HCT116 (cell line): Measurements from ENCODE around the gene CYP2C8. TPM values are rescaled to one million over a fixed set of nuclear protein-coding genes. Genes with fewer than 3 reads are reported as not detected.

Source experiments
- ATAC-seq: fragments of 200-7000 bp; cut with Tn5 transposase; 2 replicates; pipeline ENCODE4 v1.9.1; 2020; ENCODE audit warnings: mild to moderate bottlenecking, moderate library complexity
- BruUV-seq: library from RNA; stranded (reverse); fragments of 400-500 nt; replicated peaks from 2 replicates; lab custom pipeline; 2021; lab: Mats Ljungman, UMichigan
- CTCF ChIA-PET: fragments of 300-600 bp; sonication (Branson Sonifier 250); formaldehyde crosslinking; loops from one replicate; lab custom pipeline; 2021; ENCODE audit warnings: antibody characterized with exemption; lab: Charles Lee
- POLR2A ChIA-PET: fragments of 300-600, 350-600 bp; sonication (Branson Sonifier 250); formaldehyde crosslinking; loops from one replicate; lab custom pipeline; 2021; ENCODE audit warnings: antibody characterized with exemption; lab: Charles Lee
- RAD21 ChIA-PET, 2 experiments: fragments of 300-600 bp; sonication (Branson Sonifier 250); formaldehyde crosslinking; loops; one replicate each; lab custom pipeline; 2023; ENCODE audit warnings: low total read pairs in 2 of 2; ENCODE audit not compliant: uncharacterized antibody in 2 of 2, unreplicated experiment in 2 of 2, low non-redundant PET in 1 of 2; lab: Charles Lee
- DNase-seq: peaks from one replicate; pipeline ENCODE4 v3.0.0-alpha.2; 2010; ENCODE audit warnings: low read depth, low spot score
- H2AFZ ChIP-seq: fragments of 200-600 bp; shearing (Covaris generic), sonication (generic); 2 replicates; pipeline ENCODE4 v1.6.1; 2017; ENCODE audit warnings: low read depth, mixed run types, mixed read lengths, antibody characterized with exemption, low read length; ENCODE audit not compliant: poor library complexity, severe bottlenecking
- H3K27ac ChIP-seq: 2 replicates; pipeline ENCODE4 v1.5.1; 2012; ENCODE audit warnings: low read depth, low read length
- H3K27me3 ChIP-seq: fragments of 200-600 bp; sonication (generic); 2 replicates; pipeline ENCODE4 v1.6.1; 2016; ENCODE audit warnings: mixed run types, low read length, mixed read lengths; ENCODE audit not compliant: insufficient read depth
- H3K36me3 ChIP-seq, 2 experiments: fragments of 200-500 bp in 1 of 2; fragments of 200-600 bp in 1 of 2; sonication (Bioruptor generic) in 1 of 2; sonication (generic) in 1 of 2; 2 replicates each; pipeline versions ENCODE4 v1.5.1 to v1.6.1; 2014 to 2016; ENCODE audit warnings: low read length in 2 of 2, inconsistent platforms in 1 of 2, mixed read lengths in 1 of 2, mixed run types in 1 of 2; ENCODE audit not compliant: insufficient read depth in 2 of 2, control insufficient read depth in 1 of 2
- H3K4me1 ChIP-seq, 2 experiments: fragments of 200-600 bp in 1 of 2; sonication (generic) in 1 of 2; 2 replicates each; pipeline versions ENCODE4 v1.5.1 to v1.6.1; 2012 to 2017; ENCODE audit warnings: low read length in 2 of 2, inconsistent platforms in 1 of 2, mild to moderate bottlenecking in 1 of 2, mixed read lengths in 1 of 2, mixed run types in 1 of 2, moderate library complexity in 1 of 2; ENCODE audit not compliant: insufficient read depth in 2 of 2, control insufficient read depth in 1 of 2
- H3K4me2 ChIP-seq: fragments of 200-600 bp; sonication (generic); 2 replicates; pipeline ENCODE4 v1.6.1; 2017; ENCODE audit warnings: mixed run types, low read length, mixed read lengths
- H3K4me3 ChIP-seq, 2 experiments: fragments of 200-600 bp in 1 of 2; sonication (generic) in 1 of 2; replicated peaks in 1 of 2; 2 replicates each; pipeline ENCODE4 v1.5.1; 2011 to 2016; ENCODE audit warnings: low read length in 2 of 2, control low read depth in 1 of 2, low read depth in 1 of 2, mild to moderate bottlenecking in 1 of 2, mixed read lengths in 1 of 2, mixed run types in 1 of 2
- H3K79me2 ChIP-seq: fragments of 200-600 bp; sonication (generic); 2 replicates; pipeline ENCODE4 v1.6.1; 2017; ENCODE audit warnings: mild to moderate bottlenecking, mixed run types, low read length, moderate library complexity, mixed read lengths; ENCODE audit not compliant: insufficient read depth
- H3K9ac ChIP-seq: fragments of 200-600 bp; sonication (generic); 2 replicates; pipeline ENCODE4 v1.6.1; 2016; ENCODE audit warnings: low read length, mixed read lengths
- H3K9me2 ChIP-seq: fragments of 200-600 bp; sonication (generic), shearing (Covaris generic); 2 replicates; pipeline ENCODE4 v1.6.1; 2017; ENCODE audit warnings: mixed run types, mild to moderate bottlenecking, moderate library complexity; ENCODE audit not compliant: insufficient read depth
- H3K9me3 ChIP-seq, 2 experiments: fragments of 200-500 bp in 1 of 2; fragments of 200-600 bp in 1 of 2; sonication (Bioruptor generic) in 1 of 2; sonication (generic) in 1 of 2; 2 replicates each; pipeline ENCODE4 v1.6.1; 2014 to 2017; ENCODE audit warnings: low read length in 2 of 2, mixed read lengths in 2 of 2, inconsistent platforms in 1 of 2, low read depth in 1 of 2, mild to moderate bottlenecking in 1 of 2, mixed run types in 1 of 2, moderate library complexity in 1 of 2; ENCODE audit not compliant: control insufficient read depth in 1 of 2, insufficient read depth in 1 of 2
- H4K20me1 ChIP-seq: fragments of 200-600 bp; sonication (generic), shearing (Covaris generic); 2 replicates; pipeline ENCODE4 v1.6.1; 2017; ENCODE audit warnings: mixed run types, mild to moderate bottlenecking, moderate library complexity; ENCODE audit not compliant: insufficient read depth
- CBX3 ChIP-seq: IDR thresholded peaks from 2 replicates; pipeline ENCODE4 v1.6.1; 2012; ENCODE audit warnings: low read depth
- CEBPB ChIP-seq: IDR thresholded peaks from 2 replicates; pipeline ENCODE4 v1.6.1; 2012; ENCODE audit warnings: low read depth
- EZH2phosphoT487 ChIP-seq: fragments of 200-600 bp; IDR thresholded peaks from 2 replicates; pipeline ENCODE4 v1.6.1; 2018; ENCODE audit warnings: antibody characterized with exemption, borderline replicate concordance
- FOSL1 ChIP-seq: IDR thresholded peaks from 2 replicates; pipeline ENCODE4 v1.6.1; 2012; ENCODE audit warnings: low read depth
- JUND ChIP-seq: IDR thresholded peaks from 2 replicates; pipeline ENCODE4 v1.6.1; 2012
- POLR2AphosphoS5 ChIP-seq: IDR thresholded peaks from 2 replicates; pipeline ENCODE4 v1.6.1; 2011; ENCODE audit warnings: mild to moderate bottlenecking, low read depth, low read length, moderate library complexity
- SIN3A ChIP-seq: IDR thresholded peaks from 2 replicates; pipeline ENCODE4 v1.6.1; 2012; ENCODE audit warnings: low read depth
- SRF ChIP-seq: IDR thresholded peaks from 2 replicates; pipeline ENCODE4 v1.6.1; 2012; ENCODE audit warnings: low read depth
- TCF7L2 ChIP-seq: IDR thresholded peaks from 2 replicates; pipeline ENCODE4 v1.7.0; 2011; ENCODE audit warnings: borderline replicate concordance, inconsistent platforms; ENCODE audit not compliant: insufficient read depth, insufficient read length; ENCODE audit errors: extremely low read depth
- YY1 ChIP-seq: IDR thresholded peaks from 2 replicates; pipeline ENCODE4 v1.6.1; 2011; ENCODE audit warnings: low read length, low read depth, moderate library complexity, mild to moderate bottlenecking; ENCODE audit not compliant: insufficient replicate concordance; ENCODE audit errors: extremely low read depth
- ZNF274 ChIP-seq: fragments of 200-500 bp; sonication (Bioruptor generic); IDR thresholded peaks from 2 replicates; pipeline ENCODE4 v1.6.1; 2014; ENCODE audit warnings: mild to moderate bottlenecking, low read depth, low read length, inconsistent platforms
- intact Hi-C: fragments of 100-400 bp; cut with micrococcal nuclease; formaldehyde crosslinking; loops from 2 replicates; pipeline ENCODE4 v1.10.0; 2022
- total RNA-seq: library from RNA; stranded (reverse); gene quantifications from one replicate; pipeline ENCODE4 v1.2.1, GENCODE V29; 2021; ENCODE audit not compliant: unreplicated experiment
- TF ChIP-seq, protein P1 (sequence below): IDR thresholded peaks from 2 replicates; pipeline ENCODE4 v1.6.1; 2012; ENCODE audit warnings: low read depth
- TF ChIP-seq, protein P2 (sequence below): IDR thresholded peaks from 2 replicates; pipeline ENCODE4 v1.6.1; 2011; ENCODE audit warnings: mild to moderate bottlenecking, low read length, moderate library complexity; ENCODE audit not compliant: insufficient replicate concordance; ENCODE audit errors: extremely low read depth

The CYP2C8 gene
- total RNA-seq, 1 experiment from 2014 or later, result 0.47 TPM

DNA sequence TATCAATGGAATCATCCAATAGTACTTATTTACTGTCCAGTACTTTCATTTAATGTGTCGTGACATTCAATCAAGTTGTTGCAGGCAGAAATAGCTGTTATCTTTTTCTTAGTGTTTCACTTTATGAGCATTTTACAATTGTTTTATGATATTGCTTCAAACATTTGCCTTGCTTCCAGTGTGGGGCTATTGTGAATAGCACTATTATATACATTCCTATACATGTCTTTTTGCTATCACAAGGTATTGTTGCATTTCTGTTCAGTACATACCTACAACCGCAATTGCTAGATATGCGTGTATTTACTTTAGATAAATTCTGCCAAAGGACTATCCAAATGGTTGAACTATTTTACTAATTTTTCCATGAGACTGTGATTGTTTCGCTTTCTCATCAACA, 34.9 kb downstream of the CYP2C8 start (continued):
- TF ChIP-seq, protein P1, sequence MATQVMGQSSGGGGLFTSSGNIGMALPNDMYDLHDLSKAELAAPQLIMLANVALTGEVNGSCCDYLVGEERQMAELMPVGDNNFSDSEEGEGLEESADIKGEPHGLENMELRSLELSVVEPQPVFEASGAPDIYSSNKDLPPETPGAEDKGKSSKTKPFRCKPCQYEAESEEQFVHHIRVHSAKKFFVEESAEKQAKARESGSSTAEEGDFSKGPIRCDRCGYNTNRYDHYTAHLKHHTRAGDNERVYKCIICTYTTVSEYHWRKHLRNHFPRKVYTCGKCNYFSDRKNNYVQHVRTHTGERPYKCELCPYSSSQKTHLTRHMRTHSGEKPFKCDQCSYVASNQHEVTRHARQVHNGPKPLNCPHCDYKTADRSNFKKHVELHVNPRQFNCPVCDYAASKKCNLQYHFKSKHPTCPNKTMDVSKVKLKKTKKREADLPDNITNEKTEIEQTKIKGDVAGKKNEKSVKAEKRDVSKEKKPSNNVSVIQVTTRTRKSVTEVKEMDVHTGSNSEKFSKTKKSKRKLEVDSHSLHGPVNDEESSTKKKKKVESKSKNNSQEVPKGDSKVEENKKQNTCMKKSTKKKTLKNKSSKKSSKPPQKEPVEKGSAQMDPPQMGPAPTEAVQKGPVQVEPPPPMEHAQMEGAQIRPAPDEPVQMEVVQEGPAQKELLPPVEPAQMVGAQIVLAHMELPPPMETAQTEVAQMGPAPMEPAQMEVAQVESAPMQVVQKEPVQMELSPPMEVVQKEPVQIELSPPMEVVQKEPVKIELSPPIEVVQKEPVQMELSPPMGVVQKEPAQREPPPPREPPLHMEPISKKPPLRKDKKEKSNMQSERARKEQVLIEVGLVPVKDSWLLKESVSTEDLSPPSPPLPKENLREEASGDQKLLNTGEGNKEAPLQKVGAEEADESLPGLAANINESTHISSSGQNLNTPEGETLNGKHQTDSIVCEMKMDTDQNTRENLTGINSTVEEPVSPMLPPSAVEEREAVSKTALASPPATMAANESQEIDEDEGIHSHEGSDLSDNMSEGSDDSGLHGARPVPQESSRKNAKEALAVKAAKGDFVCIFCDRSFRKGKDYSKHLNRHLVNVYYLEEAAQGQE, result no peak
- TF ChIP-seq CEBPB (no peak), ZNF274 (no peak), EZH2phosphoT487 (no peak), YY1 (no peak)

DNA sequence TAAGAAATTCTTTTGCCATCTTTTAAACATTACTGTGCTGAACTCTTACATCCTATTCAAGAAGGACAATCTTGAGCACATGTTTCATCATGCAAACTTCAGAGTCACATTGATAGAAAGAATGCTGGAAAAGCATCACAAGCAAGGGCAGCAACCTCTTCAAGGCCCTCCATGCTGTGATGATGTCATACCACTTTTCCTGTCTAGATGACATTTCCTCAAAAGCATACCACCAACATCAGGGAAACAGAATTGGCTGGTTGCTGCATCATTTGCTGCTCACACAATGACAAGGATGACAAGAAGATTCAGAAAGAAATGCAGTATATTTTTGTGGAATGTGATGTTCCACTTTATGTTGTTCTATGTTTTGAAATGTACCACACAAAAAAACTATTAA, 37.6 kb downstream of the CYP2C8 start:
- Histone ChIP-seq H3K4me3 (no peak overlapping the region), H3K27ac (no peak overlapping the region), H3K9ac (no peak overlapping the region), H3K4me1 (no peaks in the 10 kb centered on the region), H3K27me3 (no peaks in the 10 kb centered on the region), H3K9me2 (no peaks in the 10 kb centered on the region), H3K79me2 (no peaks in the 10 kb centered on the region), H4K20me1 (no peaks in the 10 kb centered on the region), H3K9me3 (no peaks in the 10 kb centered on the region), H3K36me3 (no peaks in the 10 kb centered on the region), H2AFZ (no peak overlapping the region), H3K4me2 (no peak overlapping the region)
- ChIA-PET POLR2A (no interaction called here), CTCF (no interaction called here), RAD21 (no interaction called here)
- BruUV-seq, result no TSS peak
- DNase-seq (no peak), ATAC-seq (no peak)
- intact Hi-C loops, result no loop called here
- TF ChIP-seq POLR2AphosphoS5 (no peak), CBX3 (no peak), CEBPB (no peak), SIN3A (no peak), TCF7L2 (no peak), FOSL1 (no peak), YY1 (no peak), SRF (no peak), ZNF274 (no peak), JUND (no peak)
- TF ChIP-seq, protein P1, result no peak
- TF ChIP-seq, protein P2, sequence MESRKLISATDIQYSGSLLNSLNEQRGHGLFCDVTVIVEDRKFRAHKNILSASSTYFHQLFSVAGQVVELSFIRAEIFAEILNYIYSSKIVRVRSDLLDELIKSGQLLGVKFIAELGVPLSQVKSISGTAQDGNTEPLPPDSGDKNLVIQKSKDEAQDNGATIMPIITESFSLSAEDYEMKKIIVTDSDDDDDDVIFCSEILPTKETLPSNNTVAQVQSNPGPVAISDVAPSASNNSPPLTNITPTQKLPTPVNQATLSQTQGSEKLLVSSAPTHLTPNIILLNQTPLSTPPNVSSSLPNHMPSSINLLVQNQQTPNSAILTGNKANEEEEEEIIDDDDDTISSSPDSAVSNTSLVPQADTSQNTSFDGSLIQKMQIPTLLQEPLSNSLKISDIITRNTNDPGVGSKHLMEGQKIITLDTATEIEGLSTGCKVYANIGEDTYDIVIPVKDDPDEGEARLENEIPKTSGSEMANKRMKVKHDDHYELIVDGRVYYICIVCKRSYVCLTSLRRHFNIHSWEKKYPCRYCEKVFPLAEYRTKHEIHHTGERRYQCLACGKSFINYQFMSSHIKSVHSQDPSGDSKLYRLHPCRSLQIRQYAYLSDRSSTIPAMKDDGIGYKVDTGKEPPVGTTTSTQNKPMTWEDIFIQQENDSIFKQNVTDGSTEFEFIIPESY, result no peak
